ENCODE data around the gene FBLN5.
A peak's percentile ranks its signal among the peaks of the same experiment; 100 is the strongest.

The FBLN5 gene

DNA sequence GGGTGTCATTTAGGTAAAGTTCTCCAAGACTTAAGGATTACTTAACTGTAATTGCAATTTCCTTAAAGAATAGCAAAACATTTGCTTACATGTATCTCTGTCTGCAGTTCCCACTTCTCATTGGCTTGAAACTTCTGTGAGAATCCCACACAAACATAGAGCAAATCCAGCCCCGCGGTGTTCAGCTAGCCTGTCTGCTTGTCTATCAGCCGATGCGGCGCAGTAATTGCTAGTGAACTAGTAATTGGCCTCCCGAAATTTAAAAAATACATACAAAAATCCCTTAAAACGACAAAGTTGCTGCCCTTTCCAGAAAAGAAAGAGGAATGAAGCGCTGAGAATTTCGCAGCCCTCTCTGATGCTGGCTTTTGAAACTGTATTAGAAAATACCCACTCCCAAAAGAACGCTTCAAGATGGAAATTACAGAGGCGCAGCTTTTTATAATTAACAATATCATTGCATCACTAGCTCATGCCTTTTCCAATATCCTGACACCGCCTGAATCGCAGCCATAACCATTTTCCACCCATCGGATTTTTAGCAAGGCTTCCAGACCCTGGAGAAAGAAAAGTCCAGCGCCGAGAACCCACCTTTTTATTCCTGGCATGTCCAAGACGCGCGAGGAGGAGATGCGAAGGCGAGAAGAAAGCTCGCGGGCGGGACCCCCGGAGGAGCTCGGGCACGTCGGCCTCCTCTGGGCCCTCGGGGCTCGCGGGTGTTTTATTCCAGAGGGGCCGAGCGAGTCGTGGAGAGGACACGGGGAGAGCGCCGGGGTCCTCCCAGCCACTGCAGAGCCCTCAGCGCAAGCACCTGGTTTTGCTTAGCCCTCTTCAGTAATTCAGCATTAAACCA lies 646 bp downstream of the FBLN5 start:
- Histone ChIP-seq H3K4me1 (ENCODE audit: control insufficient read depth, insufficient read depth, low read length) (peaks cover 15% of the 10 kb centered on the region), H3K9me3 (ENCODE audit: control insufficient read depth, low read length) (no peaks in the 10 kb centered on the region), H3K27me3 (ENCODE audit: control insufficient read depth, insufficient read depth, low read length, poor library complexity, severe bottlenecking) (peaks cover 42% of the 10 kb centered on the region), H3K27ac (ENCODE audit: insufficient read depth, low read depth, low read length, poor library complexity, severe bottlenecking) (no peak overlapping the region), H3K4me3 (ENCODE audit: insufficient read depth, low read depth, low read length) (peak overlapping the region; percentile 35), H3K36me3 (ENCODE audit: control insufficient read depth, insufficient read depth, low read length) (no peaks in the 10 kb centered on the region)
- whole genome bisulfite sequencing, 2 experiments: 32 to 37% methylated on average over 38 of the region's 38 CpGs

DNA sequence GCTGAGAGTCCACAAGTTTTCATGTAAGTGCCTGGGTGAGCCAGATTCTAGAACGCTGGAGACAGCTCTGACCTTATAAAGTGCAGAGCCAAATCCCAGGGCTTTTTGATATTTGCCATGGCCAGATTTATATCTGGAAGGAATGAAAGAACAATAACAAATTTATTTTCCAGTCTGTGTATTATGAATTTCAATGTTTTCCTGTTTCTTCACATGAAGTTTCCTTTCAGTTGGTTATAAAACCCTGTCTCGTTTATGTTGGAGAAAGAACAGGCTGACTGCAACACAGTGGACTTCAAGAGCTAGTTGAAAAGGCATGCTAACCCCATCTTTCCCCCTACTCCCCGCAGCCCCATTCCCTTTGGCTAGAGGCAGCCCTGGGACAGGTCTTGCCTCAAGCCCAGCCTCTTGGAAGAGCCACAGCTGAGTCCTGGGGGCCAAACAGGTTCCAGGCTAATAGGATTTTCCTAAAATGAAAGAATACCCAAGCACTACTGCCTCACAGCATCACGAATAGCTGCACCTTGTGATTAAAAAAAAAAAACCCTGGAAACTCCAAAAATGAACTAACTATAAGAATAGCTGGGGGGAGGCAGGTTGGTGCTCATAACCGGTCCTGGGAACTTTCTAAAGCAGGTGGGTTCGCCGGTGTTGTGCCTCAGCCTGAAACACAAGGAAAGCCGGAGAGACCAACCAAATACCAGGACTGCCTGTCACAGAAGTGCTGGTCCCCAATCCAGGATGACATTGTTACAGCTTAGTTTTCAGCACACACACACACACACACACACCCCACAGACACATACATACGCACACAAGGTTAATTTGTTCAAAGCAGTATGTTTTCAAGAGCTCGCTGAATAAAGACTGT lies 1.5 kb downstream of the FBLN5 start:
- H3K36me3 ChIP-seq (ENCODE audit: control insufficient read depth, insufficient read depth, low read length): no peaks in the 10 kb centered on the region
- H3K4me3 ChIP-seq (ENCODE audit: insufficient read depth, low read depth, low read length): no peak overlapping the region
- no peaks in the 10 kb centered on the region for H3K9me3 ChIP-seq (ENCODE audit: control insufficient read depth, low read length)
- 83 to 84% methylated on average over 10 of the region's 10 CpGs for WGBS, 2 experiments
- H3K4me1 ChIP-seq (ENCODE audit: control insufficient read depth, insufficient read depth, low read length): peaks cover 15% of the 10 kb centered on the region
- H3K27me3 ChIP-seq (ENCODE audit: control insufficient read depth, insufficient read depth, low read length, poor library complexity, severe bottlenecking): peaks cover 42% of the 10 kb centered on the region
- no peak overlapping the region for H3K27ac ChIP-seq (ENCODE audit: insufficient read depth, low read depth, low read length, poor library complexity, severe bottlenecking)

DNA sequence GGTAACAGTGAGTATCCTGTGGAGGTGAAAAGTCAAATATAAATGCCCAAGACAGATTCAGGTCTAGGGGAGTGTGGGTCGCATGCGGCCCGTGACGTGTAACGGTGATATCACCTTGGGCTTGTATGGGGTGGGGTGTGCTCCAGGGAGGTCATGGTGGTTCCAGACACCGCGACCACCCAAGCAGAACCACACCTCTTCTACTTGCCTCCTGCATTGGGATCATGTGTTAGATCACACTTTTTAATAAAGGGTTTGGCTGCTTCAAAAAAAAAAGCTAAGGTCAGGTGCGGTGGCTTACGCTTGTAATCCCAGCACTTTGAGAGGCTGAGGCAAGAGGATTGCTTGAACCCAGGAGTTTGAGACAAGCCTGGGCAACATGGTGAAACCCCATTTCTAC lies 4.5 kb downstream of the FBLN5 start:
- no peak overlapping the region for H3K4me3 ChIP-seq (ENCODE audit: insufficient read depth, low read depth, low read length)
- H3K36me3 ChIP-seq (ENCODE audit: control insufficient read depth, insufficient read depth, low read length): no peaks in the 10 kb centered on the region
- 95 to 98% methylated on average over 9 of the region's 9 CpGs for WGBS, 2 experiments
- no peak overlapping the region for H3K27ac ChIP-seq (ENCODE audit: insufficient read depth, low read depth, low read length, poor library complexity, severe bottlenecking)
- peaks cover 28% of the 10 kb centered on the region for H3K27me3 ChIP-seq (ENCODE audit: control insufficient read depth, insufficient read depth, low read length, poor library complexity, severe bottlenecking)
- no peaks in the 10 kb centered on the region for H3K9me3 ChIP-seq (ENCODE audit: control insufficient read depth, low read length)
- peaks cover 10% of the 10 kb centered on the region for H3K4me1 ChIP-seq (ENCODE audit: control insufficient read depth, insufficient read depth, low read length)

DNA sequence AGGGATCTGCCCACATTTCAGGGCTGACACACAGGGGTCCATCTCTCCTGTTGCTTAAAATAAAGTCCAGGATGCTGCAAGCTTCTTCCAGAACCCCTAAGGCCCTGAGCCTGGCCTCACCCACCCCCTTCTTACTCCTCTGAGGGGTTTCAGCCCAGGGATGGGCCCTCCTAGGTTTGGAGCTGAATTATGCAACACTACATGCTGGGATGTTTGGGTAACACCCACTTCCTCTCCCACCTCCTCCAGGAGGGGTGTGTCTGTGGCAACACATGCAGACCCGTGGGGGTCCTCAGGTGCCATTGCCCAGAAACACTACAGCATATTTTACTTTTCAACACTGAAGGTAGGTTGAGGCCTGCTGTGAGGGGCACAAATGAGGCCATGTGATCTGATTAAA lies 5.4 kb downstream of the FBLN5 start:
- Histone ChIP-seq H3K27me3 (ENCODE audit: control insufficient read depth, insufficient read depth, low read length, poor library complexity, severe bottlenecking) (peaks cover 20% of the 10 kb centered on the region), H3K9me3 (ENCODE audit: control insufficient read depth, low read length) (no peaks in the 10 kb centered on the region), H3K4me3 (ENCODE audit: insufficient read depth, low read depth, low read length) (no peak overlapping the region), H3K27ac (ENCODE audit: insufficient read depth, low read depth, low read length, poor library complexity, severe bottlenecking) (no peak overlapping the region), H3K36me3 (ENCODE audit: control insufficient read depth, insufficient read depth, low read length) (no peaks in the 10 kb centered on the region), H3K4me1 (ENCODE audit: control insufficient read depth, insufficient read depth, low read length) (peaks cover 5% of the 10 kb centered on the region)
- 75 to 80% methylated on average over 1 of the region's 1 CpG for WGBS, 2 experiments

DNA sequence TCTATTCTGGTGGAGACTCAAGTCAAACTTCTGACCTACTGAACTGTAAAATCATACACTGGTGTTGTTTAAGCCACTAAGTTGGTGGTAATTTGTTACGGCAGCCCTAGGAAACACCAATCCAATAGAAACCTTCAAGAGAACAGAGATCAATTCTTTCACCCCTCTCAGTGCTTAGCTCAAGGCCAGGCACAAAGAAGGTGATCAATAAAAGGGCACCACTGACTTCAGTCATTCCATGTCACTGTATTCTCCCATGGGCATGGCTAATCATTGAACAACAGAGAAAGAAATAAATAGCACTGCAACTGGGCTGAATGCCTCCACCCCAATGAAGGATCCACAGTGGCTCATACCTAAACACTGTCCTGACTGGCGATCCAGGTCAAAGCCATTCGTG lies 7.3 kb downstream of the FBLN5 start:
- peaks cover 1% of the 10 kb centered on the region for H3K27me3 ChIP-seq (ENCODE audit: control insufficient read depth, insufficient read depth, low read length, poor library complexity, severe bottlenecking)
- no peak overlapping the region for H3K4me3 ChIP-seq (ENCODE audit: insufficient read depth, low read depth, low read length)
- 88 to 92% methylated on average over 3 of the region's 3 CpGs for WGBS, 2 experiments
- H3K9me3 ChIP-seq (ENCODE audit: control insufficient read depth, low read length): no peaks in the 10 kb centered on the region
- no peaks in the 10 kb centered on the region for H3K36me3 ChIP-seq (ENCODE audit: control insufficient read depth, insufficient read depth, low read length)
- H3K27ac ChIP-seq (ENCODE audit: insufficient read depth, low read depth, low read length, poor library complexity, severe bottlenecking): no peak overlapping the region
- no peaks in the 10 kb centered on the region for H3K4me1 ChIP-seq (ENCODE audit: control insufficient read depth, insufficient read depth, low read length)

DNA sequence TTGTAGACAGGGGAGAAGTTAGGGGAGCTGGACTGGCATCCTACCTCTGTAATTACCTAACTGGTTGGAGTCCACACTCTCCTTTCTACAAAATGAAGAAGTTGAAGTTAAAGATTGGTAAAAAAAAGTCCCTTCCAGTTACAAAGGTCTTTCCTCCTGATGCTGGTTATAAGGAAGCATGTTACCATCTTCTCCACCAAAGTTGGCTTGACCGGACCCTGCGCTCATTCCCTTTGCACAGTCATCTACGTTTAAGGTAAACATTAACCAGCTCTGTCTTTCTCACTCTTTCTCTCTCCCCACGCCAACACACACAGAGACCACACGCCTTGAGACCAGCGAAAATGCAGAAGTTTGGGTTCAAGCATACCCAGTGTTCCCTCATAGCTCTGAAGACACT lies 11.9 kb downstream of the FBLN5 start:
- no peaks in the 10 kb centered on the region for H3K27me3 ChIP-seq (ENCODE audit: control insufficient read depth, insufficient read depth, low read length, poor library complexity, severe bottlenecking)
- H3K9me3 ChIP-seq (ENCODE audit: control insufficient read depth, low read length): no peaks in the 10 kb centered on the region
- H3K27ac ChIP-seq (ENCODE audit: insufficient read depth, low read depth, low read length, poor library complexity, severe bottlenecking): no peak overlapping the region
- H3K4me3 ChIP-seq (ENCODE audit: insufficient read depth, low read depth, low read length): no peak overlapping the region
- 91 to 93% methylated on average over 6 of the region's 6 CpGs for WGBS, 2 experiments
- H3K36me3 ChIP-seq (ENCODE audit: control insufficient read depth, insufficient read depth, low read length): no peaks in the 10 kb centered on the region
- H3K4me1 ChIP-seq (ENCODE audit: control insufficient read depth, insufficient read depth, low read length): no peaks in the 10 kb centered on the region

DNA sequence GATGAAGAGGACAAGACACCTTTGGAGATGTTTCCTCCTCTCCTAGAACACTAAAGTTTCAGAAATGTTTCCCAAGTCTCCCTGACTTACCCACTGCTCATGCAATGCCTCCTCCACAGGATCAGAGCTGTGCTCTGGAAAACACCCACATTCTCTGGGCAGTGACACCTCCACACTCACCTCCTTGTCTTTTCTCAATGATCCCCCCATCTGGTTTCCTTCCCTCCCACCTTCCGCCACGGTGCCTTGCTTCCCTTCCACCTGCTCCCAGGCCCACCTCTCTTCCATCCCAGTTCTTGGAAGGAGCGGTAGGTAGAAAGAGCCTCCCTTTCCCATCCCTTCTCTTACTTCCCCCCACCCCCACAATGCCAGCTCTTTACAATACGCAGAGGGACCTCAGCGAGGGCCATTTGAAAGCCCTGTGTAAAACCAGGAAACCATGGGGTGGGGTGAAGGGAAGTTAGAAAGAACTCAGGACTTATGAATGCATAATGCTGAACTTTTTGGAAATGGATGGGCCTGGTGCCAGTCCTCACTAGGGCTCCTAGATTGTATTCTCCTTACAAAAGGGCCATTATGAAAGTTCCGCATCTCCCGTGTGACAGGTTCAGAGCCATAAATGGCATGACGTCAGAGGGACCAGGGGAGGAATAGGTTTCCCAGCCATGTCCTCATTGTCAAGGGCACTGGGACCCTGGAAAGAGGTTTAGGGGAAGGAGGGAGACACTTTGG lies 12.8 kb downstream of the FBLN5 start:
- no peaks in the 10 kb centered on the region for H3K9me3 ChIP-seq (ENCODE audit: control insufficient read depth, low read length)
- no peaks in the 10 kb centered on the region for H3K36me3 ChIP-seq (ENCODE audit: control insufficient read depth, insufficient read depth, low read length)
- WGBS, 2 experiments: 88 to 89% methylated on average over 8 of the region's 8 CpGs
- H3K27me3 ChIP-seq (ENCODE audit: control insufficient read depth, insufficient read depth, low read length, poor library complexity, severe bottlenecking): no peaks in the 10 kb centered on the region
- H3K4me1 ChIP-seq (ENCODE audit: control insufficient read depth, insufficient read depth, low read length): no peaks in the 10 kb centered on the region
- no peak overlapping the region for H3K4me3 ChIP-seq (ENCODE audit: insufficient read depth, low read depth, low read length)
- H3K27ac ChIP-seq (ENCODE audit: insufficient read depth, low read depth, low read length, poor library complexity, severe bottlenecking): no peak overlapping the region

GRCh38 chr14:91931478-91932088 lies 15.9 kb downstream of the FBLN5 start:
- H3K4me3 ChIP-seq (ENCODE audit: insufficient read depth, low read depth, low read length): no peak overlapping the region
- 92 to 96% methylated on average over 11 of the region's 11 CpGs for WGBS, 2 experiments
- H3K4me1 ChIP-seq (ENCODE audit: control insufficient read depth, insufficient read depth, low read length): no peaks in the 10 kb centered on the region

GRCh38 chr14:91929700-91930099 lies 17.8 kb downstream of the FBLN5 start:
- no peaks in the 10 kb centered on the region for H3K9me3 ChIP-seq (ENCODE audit: control insufficient read depth, low read length)
- H3K4me1 ChIP-seq (ENCODE audit: control insufficient read depth, insufficient read depth, low read length): no peaks in the 10 kb centered on the region
- 93 to 95% methylated on average over 2 of the region's 3 CpGs for WGBS, 2 experiments
- no peak overlapping the region for H3K4me3 ChIP-seq (ENCODE audit: insufficient read depth, low read depth, low read length)
- no peak overlapping the region for H3K27ac ChIP-seq (ENCODE audit: insufficient read depth, low read depth, low read length, poor library complexity, severe bottlenecking)
- no peaks in the 10 kb centered on the region for H3K36me3 ChIP-seq (ENCODE audit: control insufficient read depth, insufficient read depth, low read length)
- H3K27me3 ChIP-seq (ENCODE audit: control insufficient read depth, insufficient read depth, low read length, poor library complexity, severe bottlenecking): no peaks in the 10 kb centered on the region

More at GRCh38 chr14:91931478-91932088, 15.9 kb downstream of the FBLN5 start:
- Histone ChIP-seq H3K27ac (ENCODE audit: insufficient read depth, low read depth, low read length, poor library complexity, severe bottlenecking) (no peak overlapping the region), H3K27me3 (ENCODE audit: control insufficient read depth, insufficient read depth, low read length, poor library complexity, severe bottlenecking) (no peaks in the 10 kb centered on the region), H3K9me3 (ENCODE audit: control insufficient read depth, low read length) (no peaks in the 10 kb centered on the region), H3K36me3 (ENCODE audit: control insufficient read depth, insufficient read depth, low read length) (no peaks in the 10 kb centered on the region)

Data from ectodermal cell (in vitro differentiated cells).